Tibial nerve (tissue), 4 donors: ENCODE results near the gene FAM53C.

Experiments used
- EP300 ChIP-seq, 2 donors: sonication (generic); formaldehyde crosslinking; IDR thresholded peaks; one replicate each; pipeline ENCODE4 v1.6.1; 2017; ENCODE audit warnings: antibody characterized with exemption in 2 of 2, mild to moderate bottlenecking in 1 of 2
- POLR2A ChIP-seq, 2 donors: fragments of 450-650 bp; IDR thresholded peaks; one replicate each; pipeline ENCODE4 v1.6.1; 2017; ENCODE audit warnings: antibody characterized with exemption in 2 of 2, mild to moderate bottlenecking in 2 of 2, moderate library complexity in 2 of 2
- TF ChIP-seq, protein P1 (sequence below), 5 experiments: fragments of 200-600 bp in 3 of 5; fragments of 450-650 bp in 2 of 5; sonication (generic) in 3 of 5; IDR thresholded peaks; one replicate each; pipeline ENCODE4 v1.5.1; 2016 to 2019; ENCODE audit warnings: antibody characterized with exemption in 5 of 5, mild to moderate bottlenecking in 3 of 5, moderate library complexity in 2 of 5

DNA sequence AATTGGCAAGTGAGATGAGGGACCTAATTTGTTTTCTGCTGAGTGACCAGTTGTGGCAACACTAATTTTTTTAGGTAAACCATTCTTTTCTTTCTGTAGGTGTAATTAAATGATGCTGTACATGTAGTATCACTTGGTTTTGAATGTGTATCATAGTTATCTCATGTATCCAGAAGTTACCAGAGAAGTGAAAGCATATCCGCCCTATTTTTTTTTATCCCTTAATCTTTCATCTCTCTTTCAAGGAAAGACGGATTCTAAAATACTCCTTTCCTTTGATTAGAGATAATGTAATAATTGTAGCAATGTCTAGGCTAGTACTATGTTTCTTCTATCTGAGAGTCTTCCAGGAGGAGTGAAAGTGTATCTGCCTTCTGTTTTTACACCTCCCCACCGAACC lies 21.6 kb downstream of the FAM53C start:
- TF ChIP-seq, protein P1, sequence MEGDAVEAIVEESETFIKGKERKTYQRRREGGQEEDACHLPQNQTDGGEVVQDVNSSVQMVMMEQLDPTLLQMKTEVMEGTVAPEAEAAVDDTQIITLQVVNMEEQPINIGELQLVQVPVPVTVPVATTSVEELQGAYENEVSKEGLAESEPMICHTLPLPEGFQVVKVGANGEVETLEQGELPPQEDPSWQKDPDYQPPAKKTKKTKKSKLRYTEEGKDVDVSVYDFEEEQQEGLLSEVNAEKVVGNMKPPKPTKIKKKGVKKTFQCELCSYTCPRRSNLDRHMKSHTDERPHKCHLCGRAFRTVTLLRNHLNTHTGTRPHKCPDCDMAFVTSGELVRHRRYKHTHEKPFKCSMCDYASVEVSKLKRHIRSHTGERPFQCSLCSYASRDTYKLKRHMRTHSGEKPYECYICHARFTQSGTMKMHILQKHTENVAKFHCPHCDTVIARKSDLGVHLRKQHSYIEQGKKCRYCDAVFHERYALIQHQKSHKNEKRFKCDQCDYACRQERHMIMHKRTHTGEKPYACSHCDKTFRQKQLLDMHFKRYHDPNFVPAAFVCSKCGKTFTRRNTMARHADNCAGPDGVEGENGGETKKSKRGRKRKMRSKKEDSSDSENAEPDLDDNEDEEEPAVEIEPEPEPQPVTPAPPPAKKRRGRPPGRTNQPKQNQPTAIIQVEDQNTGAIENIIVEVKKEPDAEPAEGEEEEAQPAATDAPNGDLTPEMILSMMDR (IDR thresholded peaks at IDR 0.05) = no peak
- TF ChIP-seq POLR2A (IDR thresholded peaks at IDR 0.05) (no peak), EP300 (IDR thresholded peaks at IDR 0.05) (no peak)
